Measurements from ENCODE around the gene EIF3J.

DNA sequence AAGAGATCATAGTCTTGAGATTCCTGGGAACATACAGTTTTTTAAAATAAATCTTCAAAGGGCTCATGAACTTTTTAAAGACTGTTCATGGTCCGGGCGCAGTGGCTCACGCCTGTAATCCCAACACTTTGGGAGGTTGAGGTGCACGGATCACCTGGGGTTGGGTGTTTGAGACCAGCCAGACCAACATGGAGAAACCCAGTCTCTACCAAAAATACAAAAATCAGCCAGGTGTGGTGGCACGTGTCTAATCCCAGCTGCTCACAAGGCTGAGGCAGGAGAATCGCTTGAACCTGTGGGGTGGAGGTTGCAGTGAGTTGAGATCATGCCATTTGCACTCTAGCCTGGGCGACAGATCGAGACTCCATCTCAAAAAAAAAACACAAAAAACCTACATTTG is 41.4 kb upstream of the EIF3J start:
- TF ChIP-seq, protein P1, sequence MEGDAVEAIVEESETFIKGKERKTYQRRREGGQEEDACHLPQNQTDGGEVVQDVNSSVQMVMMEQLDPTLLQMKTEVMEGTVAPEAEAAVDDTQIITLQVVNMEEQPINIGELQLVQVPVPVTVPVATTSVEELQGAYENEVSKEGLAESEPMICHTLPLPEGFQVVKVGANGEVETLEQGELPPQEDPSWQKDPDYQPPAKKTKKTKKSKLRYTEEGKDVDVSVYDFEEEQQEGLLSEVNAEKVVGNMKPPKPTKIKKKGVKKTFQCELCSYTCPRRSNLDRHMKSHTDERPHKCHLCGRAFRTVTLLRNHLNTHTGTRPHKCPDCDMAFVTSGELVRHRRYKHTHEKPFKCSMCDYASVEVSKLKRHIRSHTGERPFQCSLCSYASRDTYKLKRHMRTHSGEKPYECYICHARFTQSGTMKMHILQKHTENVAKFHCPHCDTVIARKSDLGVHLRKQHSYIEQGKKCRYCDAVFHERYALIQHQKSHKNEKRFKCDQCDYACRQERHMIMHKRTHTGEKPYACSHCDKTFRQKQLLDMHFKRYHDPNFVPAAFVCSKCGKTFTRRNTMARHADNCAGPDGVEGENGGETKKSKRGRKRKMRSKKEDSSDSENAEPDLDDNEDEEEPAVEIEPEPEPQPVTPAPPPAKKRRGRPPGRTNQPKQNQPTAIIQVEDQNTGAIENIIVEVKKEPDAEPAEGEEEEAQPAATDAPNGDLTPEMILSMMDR (IDR thresholded peaks at IDR 0.05), result no peak
- no peak for TF ChIP-seq EP300 (IDR thresholded peaks at IDR 0.05)
- no peak for TF ChIP-seq POLR2A (IDR thresholded peaks at IDR 0.05)

All from tibial nerve (tissue), 4 donors.